ENCODE data around the gene CERS5.

GRCh38 chr12:50086148-50086547, 81.0 kb downstream of the CERS5 start:
- TF ChIP-seq POLR2A (IDR thresholded peaks at IDR 0.05): no peak
- TF ChIP-seq CTCF (IDR thresholded peaks at IDR 0.05): no peak
